Muscle of back (tissue), 11 donors: ENCODE data around the gene NUDT17. TPM values are rescaled to one million over a fixed set of nuclear protein-coding genes. Genes with fewer than 3 reads are reported as not detected.

Experiments
- DNase-seq, 3 donors: peaks; one replicate each; pipeline versions ENCODE4 v3.0.0 to v3.0.0-alpha.2; 2013
- polyA plus RNA-seq, 10 donors: library from polyadenylated mRNA; unstranded; fragments of 120-200 nt; gene quantifications; one replicate each; pipeline ENCODE4 v1.2.1, GENCODE V29; 2013; ENCODE audit not compliant: insufficient read length in 10 of 10

NUDT17 gene
- polyA plus RNA-seq, 10 donors: 8.4 to 17.9 (median 12.9) TPM

GRCh38 chr1:145846201-145846612 is 777 bp downstream of the NUDT17 start:
- DNase-seq: peak in 1 of 3 donors; percentile 67

GRCh38 chr1:145847827-145848226 is 2.4 kb downstream of the NUDT17 start:
- no peak for DNase-seq

GRCh38 chr1:145849356-145850160 is 4.1 kb downstream of the NUDT17 start:
- peak in 1 of 3 donors; percentile 59 for DNase-seq

GRCh38 chr1:145855426-145855948 is 10.1 kb downstream of the NUDT17 start:
- no peak for DNase-seq

- DNase-seq: no peak
Measured at GRCh38 chr1:145857170-145857569, 11.7 kb downstream of the NUDT17 start.

GRCh38 chr1:145858238-145858900 is 12.9 kb downstream of the NUDT17 start:
- DNase-seq: no peak

GRCh38 chr1:145858901-145859490 is 13.6 kb downstream of the NUDT17 start, which contains the start of gene PIAS3:
TSS of gene PIAS3 (minus strand) at chr1:145859081. CDS start at chr1:145858990, 91 bp downstream.
- peak; percentile 95 to 99 (median 97) for DNase-seq

- peak; percentile 91 to 97 (median 95) for DNase-seq
Measured at GRCh38 chr1:145859491-145860023, 14.1 kb downstream of the NUDT17 start.

- DNase-seq: peak; percentile 45 to 93 (median 86)
Measured at GRCh38 chr1:145863282-145864018, 18.0 kb downstream of the NUDT17 start.

- DNase-seq: no peak
Measured at GRCh38 chr1:145868232-145868631, 22.8 kb downstream of the NUDT17 start.

- DNase-seq: peak in 2 of 3 donors; percentile 69 to 91
Measured at GRCh38 chr1:145871994-145872924, 26.8 kb downstream of the NUDT17 start.

GRCh38 chr1:145874646-145875045 is 29.2 kb downstream of the NUDT17 start:
- DNase-seq: no peak

GRCh38 chr1:145877923-145878486 is 32.6 kb downstream of the NUDT17 start:
- DNase-seq: no peak

GRCh38 chr1:145878724-145879123 is 33.3 kb downstream of the NUDT17 start:
- no peak for DNase-seq

- DNase-seq: no peak
Measured at GRCh38 chr1:145879775-145880174, 34.3 kb downstream of the NUDT17 start.

- DNase-seq: no peak
Measured at GRCh38 chr1:145884675-145885074, 39.2 kb downstream of the NUDT17 start.

GRCh38 chr1:145885738-145886287 is 40.4 kb downstream of the NUDT17 start, which contains the start of gene ANKRD35:
TSS of gene ANKRD35 (minus strand) at chr1:145885866. CDS start at chr1:145885758, 108 bp downstream.
- peak; percentile 57 to 93 (median 75) for DNase-seq

GRCh38 chr1:145886390-145886789 is 41.0 kb downstream of the NUDT17 start:
- peak in 1 of 3 donors; percentile 27 for DNase-seq

- peak in 1 of 3 donors; percentile 34 for DNase-seq
Measured at GRCh38 chr1:145886816-145887215, 41.4 kb downstream of the NUDT17 start.
